Stimulated activated CD4-positive, alpha-beta T cell treated with anti-CD3 and anti-CD28 coated beads, Interleukin-15, amount 100 ng/mL, for 1 hour (primary cell): Measurements from ENCODE around the gene PKNOX2.
A peak's percentile ranks its signal among the peaks of the same experiment; 100 is the strongest.

Experiments
- DNase-seq, 2 donors: peaks; one replicate each; pipeline ENCODE4 v3.0.0-alpha.2; 2020; ENCODE audit warnings: low read depth in 1 of 2, low spot score in 1 of 2

PKNOX2 gene

GRCh38 chr11:125333354-125334073, 169.0 kb downstream of the PKNOX2 start:
- no peak for DNase-seq

- no peak for DNase-seq
Observed at GRCh38 chr11:125335106-125335505, 170.6 kb downstream of the PKNOX2 start.

GRCh38 chr11:125337836-125338834, 173.6 kb downstream of the PKNOX2 start:
- DNase-seq: no peak

- no peak for DNase-seq
Observed at GRCh38 chr11:125338886-125339811, 174.6 kb downstream of the PKNOX2 start.

- no peak for DNase-seq
Observed at GRCh38 chr11:125341676-125342075, 177.1 kb downstream of the PKNOX2 start.

- no peak for DNase-seq
Observed at GRCh38 chr11:125342281-125342930, 177.9 kb downstream of the PKNOX2 start.

GRCh38 chr11:125343086-125343717, 178.7 kb downstream of the PKNOX2 start:
- no peak for DNase-seq

- DNase-seq: no peak
Observed at GRCh38 chr11:125343718-125344131, 179.2 kb downstream of the PKNOX2 start.

- no peak for DNase-seq
Observed at GRCh38 chr11:125344846-125345420, 180.4 kb downstream of the PKNOX2 start.

GRCh38 chr11:125345421-125346178, 181.0 kb downstream of the PKNOX2 start:
- peak in 1 of 2 donors; percentile 27 for DNase-seq

- no peak for DNase-seq
Observed at GRCh38 chr11:125346179-125346530, 181.6 kb downstream of the PKNOX2 start.

GRCh38 chr11:125346565-125347260, 182.2 kb downstream of the PKNOX2 start:
- no peak for DNase-seq

- DNase-seq: no peak
Observed at GRCh38 chr11:125347261-125347585, 182.7 kb downstream of the PKNOX2 start.

GRCh38 chr11:125348141-125348651, 183.6 kb downstream of the PKNOX2 start:
- DNase-seq: no peak

- DNase-seq: peak in 1 of 2 donors; percentile 34
Observed at GRCh38 chr11:125348674-125349309, 184.2 kb downstream of the PKNOX2 start.

GRCh38 chr11:125350206-125351032, 185.9 kb downstream of the PKNOX2 start:
- DNase-seq: no peak
